Ectodermal cell (in vitro differentiated cells): Measurements from ENCODE around the gene SRPRA.

Source experiments
- H3K27ac ChIP-seq: 2 replicates; pipeline ENCODE4 v1.7.0; 2013; ENCODE audit warnings: mild to moderate bottlenecking, low read depth, low read length; ENCODE audit not compliant: insufficient read depth, poor library complexity, severe bottlenecking
- H3K27me3 ChIP-seq: 2 replicates; pipeline ENCODE4 v1.7.0; 2013; ENCODE audit warnings: mild to moderate bottlenecking, low read length; ENCODE audit not compliant: insufficient read depth, control insufficient read depth, poor library complexity, severe bottlenecking
- H3K36me3 ChIP-seq: one replicate; pipeline ENCODE4 v1.7.0; 2013; ENCODE audit warnings: low read length; ENCODE audit not compliant: control insufficient read depth, insufficient read depth
- H3K4me1 ChIP-seq: one replicate; pipeline ENCODE4 v1.7.0; 2013; ENCODE audit warnings: low read length; ENCODE audit not compliant: control insufficient read depth, insufficient read depth
- H3K4me3 ChIP-seq: 2 replicates; pipeline ENCODE4 v1.7.0; 2013; ENCODE audit warnings: low read depth, low read length, control low read depth; ENCODE audit not compliant: insufficient read depth
- H3K9me3 ChIP-seq: 2 replicates; pipeline ENCODE4 v1.7.0; 2013; ENCODE audit warnings: mild to moderate bottlenecking, low read length, moderate library complexity; ENCODE audit not compliant: control insufficient read depth
- WGBS, 2 experiments: methylation state at CpG; one replicate each; pipeline ENCODE4 v1.1.7; 2013; ENCODE audit warnings: missing lambda C conversion rate in 2 of 2; 5-methylcytosine and 5-hydroxymethylcytosine counted together

SRPRA gene

DNA sequence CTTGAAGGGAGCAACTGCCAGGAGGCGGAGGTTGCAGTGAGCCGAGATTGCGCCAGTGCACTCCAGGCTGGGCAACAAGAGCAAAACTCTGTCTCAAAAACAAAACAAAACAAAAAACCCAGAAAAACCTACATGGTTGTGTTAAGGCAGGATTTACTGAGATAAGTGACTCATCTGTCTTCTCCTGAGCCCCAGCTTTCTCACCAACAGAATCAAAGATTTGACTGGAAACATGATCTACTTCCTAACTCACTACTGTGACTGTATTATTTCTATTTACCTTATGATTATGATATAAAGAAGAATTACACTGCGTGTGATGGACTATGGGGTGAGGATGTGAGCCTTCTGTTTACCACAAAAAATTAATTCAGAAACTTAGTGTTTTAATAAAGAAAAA lies 35.3 kb downstream of the SRPRA start:
- Histone ChIP-seq H3K27me3 (no peaks in the 10 kb centered on the region), H3K27ac (no peak overlapping the region), H3K4me3 (no peak overlapping the region), H3K9me3 (no peaks in the 10 kb centered on the region), H3K4me1 (no peaks in the 10 kb centered on the region), H3K36me3 (peaks cover 5% of the 10 kb centered on the region)
- 96 to 98% methylated on average over 3 to 4 of the region's 4 CpGs for WGBS, 2 experiments

DNA sequence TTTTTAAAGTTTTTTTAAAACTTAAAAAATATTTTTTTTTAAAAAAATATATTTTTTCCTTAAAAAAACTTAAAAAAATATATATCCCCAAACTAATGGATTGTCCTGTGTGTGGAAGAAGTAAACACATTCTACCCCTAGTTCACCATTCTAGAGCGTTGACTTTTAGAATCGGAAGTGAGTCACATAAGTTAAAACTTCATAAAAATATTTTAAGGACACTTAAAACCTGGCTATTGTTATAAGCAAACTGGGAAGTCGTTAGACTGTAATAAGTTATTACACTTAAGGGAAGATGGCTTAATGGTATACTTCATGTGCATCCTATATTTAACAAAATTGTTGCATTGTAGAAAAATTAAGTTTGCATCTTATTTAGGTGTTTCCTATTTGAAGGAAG lies 36.0 kb downstream of the SRPRA start:
- Histone ChIP-seq H3K27ac (no peak overlapping the region), H3K9me3 (no peaks in the 10 kb centered on the region), H3K4me1 (no peaks in the 10 kb centered on the region), H3K27me3 (no peaks in the 10 kb centered on the region), H3K4me3 (no peak overlapping the region), H3K36me3 (peaks cover 5% of the 10 kb centered on the region)
- 100% methylated on average over 3 of the region's 3 CpGs; no CpG with 5 or more reads in 1 of the 2 experiments for WGBS, 2 experiments

DNA sequence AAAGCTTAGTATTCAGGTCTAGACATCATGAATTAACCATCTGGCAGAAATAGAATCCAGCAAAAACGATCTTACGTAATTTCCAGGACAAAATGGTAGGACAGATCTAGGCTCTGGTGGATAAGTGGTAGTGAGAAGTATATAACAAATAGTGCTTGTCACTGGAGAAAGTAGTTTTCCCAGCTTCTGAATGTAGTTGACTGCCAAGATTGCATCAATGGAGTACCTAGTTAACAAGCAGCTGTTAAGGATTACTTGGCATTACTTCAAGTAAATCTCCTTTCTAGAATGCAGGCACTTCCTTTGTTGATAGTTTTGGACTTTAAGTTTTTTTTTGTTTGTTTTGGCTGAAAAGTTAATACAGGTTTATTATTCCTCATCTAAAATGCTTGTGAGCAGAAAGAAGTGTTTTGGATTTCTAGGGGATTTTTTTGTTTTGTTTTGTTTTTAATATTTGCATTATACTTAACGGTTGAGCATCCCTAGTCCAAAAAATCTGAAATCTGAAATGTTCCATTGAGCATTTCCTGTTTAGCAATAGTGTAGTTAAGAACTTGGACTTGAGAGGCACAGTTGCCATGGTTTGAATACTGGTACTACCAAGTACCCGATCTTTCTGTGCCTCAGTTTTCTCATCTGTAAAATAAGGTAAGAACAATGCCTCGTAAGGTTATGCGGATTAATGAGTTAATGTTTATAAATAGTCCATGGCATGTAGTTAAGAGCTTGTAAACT lies 36.8 kb downstream of the SRPRA start:
- Histone ChIP-seq H3K4me1 (no peaks in the 10 kb centered on the region), H3K27me3 (no peaks in the 10 kb centered on the region), H3K27ac (no peak overlapping the region), H3K9me3 (no peaks in the 10 kb centered on the region), H3K36me3 (peaks cover 5% of the 10 kb centered on the region), H3K4me3 (no peak overlapping the region)
- WGBS, 2 experiments, result 97 to 98% methylated on average over 6 of the region's 6 CpGs

DNA sequence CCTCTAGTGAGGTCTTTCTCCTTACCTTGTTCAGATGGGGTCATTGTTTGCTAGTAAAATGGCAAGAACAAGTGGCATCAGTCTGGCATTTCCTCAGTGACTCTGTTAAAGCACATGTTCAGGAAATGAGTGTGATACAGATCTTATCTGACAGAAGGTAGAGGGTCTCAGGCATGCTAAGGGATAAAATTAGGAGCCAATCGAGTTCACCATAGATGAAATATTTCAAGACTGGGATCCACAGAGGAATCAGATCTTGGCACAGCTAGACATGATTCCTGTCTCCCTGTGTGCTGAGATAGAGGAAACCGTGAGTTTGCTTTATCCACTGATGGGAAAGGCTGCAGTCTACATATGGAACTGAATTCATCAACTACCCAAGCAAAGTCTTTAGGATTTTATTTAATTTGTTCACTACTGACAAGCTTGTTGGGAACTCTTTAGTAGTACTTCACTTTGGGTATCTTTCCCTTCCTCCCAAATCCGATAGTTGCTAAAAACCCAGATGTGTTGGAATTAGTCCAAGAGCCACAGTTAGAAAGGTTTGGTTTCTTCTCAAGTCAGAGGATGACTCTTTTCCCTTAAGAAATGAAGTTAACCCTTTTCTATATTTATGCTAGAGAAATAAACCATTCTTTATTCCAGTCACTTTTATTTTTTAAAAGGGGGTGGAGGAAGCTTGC lies 38.7 kb downstream of the SRPRA start:
- WGBS, 2 experiments, result 94 to 96% methylated on average over 3 of the region's 3 CpGs
- no peaks in the 10 kb centered on the region for H3K9me3 ChIP-seq
- no peaks in the 10 kb centered on the region for H3K4me1 ChIP-seq
- no peak overlapping the region for H3K4me3 ChIP-seq
- no peak overlapping the region for H3K27ac ChIP-seq
- no peaks in the 10 kb centered on the region for H3K27me3 ChIP-seq
- H3K36me3 ChIP-seq, result no peaks in the 10 kb centered on the region

- 91 to 97% methylated on average over 10 to 11 of the region's 15 CpGs for WGBS, 2 experiments
- Histone ChIP-seq H3K4me3 (no peak overlapping the region), H3K36me3 (no peaks in the 10 kb centered on the region), H3K27ac (no peak overlapping the region), H3K9me3 (no peaks in the 10 kb centered on the region), H3K4me1 (no peaks in the 10 kb centered on the region), H3K27me3 (no peaks in the 10 kb centered on the region)
Observed at GRCh38 chr11:126226334-126227084, 42.2 kb downstream of the SRPRA start.

- 94 to 100% methylated on average over 1 to 2 of the region's 2 CpGs for WGBS, 2 experiments
- H3K27ac ChIP-seq, result no peak overlapping the region
- H3K9me3 ChIP-seq, result no peaks in the 10 kb centered on the region
- H3K27me3 ChIP-seq, result no peaks in the 10 kb centered on the region
- H3K4me1 ChIP-seq, result no peaks in the 10 kb centered on the region
- H3K4me3 ChIP-seq, result no peak overlapping the region
- no peaks in the 10 kb centered on the region for H3K36me3 ChIP-seq
Observed at GRCh38 chr11:126225295-126225665, 43.4 kb downstream of the SRPRA start.

- Histone ChIP-seq H3K36me3 (no peaks in the 10 kb centered on the region), H3K9me3 (no peaks in the 10 kb centered on the region), H3K4me1 (no peaks in the 10 kb centered on the region), H3K27ac (no peak overlapping the region), H3K4me3 (no peak overlapping the region), H3K27me3 (no peaks in the 10 kb centered on the region)
- WGBS, 2 experiments, result 95 to 97% methylated on average over 6 of the region's 6 CpGs
Observed at GRCh38 chr11:126224647-126225294, 43.9 kb downstream of the SRPRA start.

GRCh38 chr11:126219547-126219946 lies 49.1 kb downstream of the SRPRA start:
- 66 to 72% methylated on average over 4 of the region's 4 CpGs for WGBS, 2 experiments
- Histone ChIP-seq H3K9me3 (no peaks in the 10 kb centered on the region), H3K27ac (no peak overlapping the region), H3K27me3 (no peaks in the 10 kb centered on the region), H3K4me1 (no peaks in the 10 kb centered on the region), H3K36me3 (no peaks in the 10 kb centered on the region), H3K4me3 (no peak overlapping the region)

DNA sequence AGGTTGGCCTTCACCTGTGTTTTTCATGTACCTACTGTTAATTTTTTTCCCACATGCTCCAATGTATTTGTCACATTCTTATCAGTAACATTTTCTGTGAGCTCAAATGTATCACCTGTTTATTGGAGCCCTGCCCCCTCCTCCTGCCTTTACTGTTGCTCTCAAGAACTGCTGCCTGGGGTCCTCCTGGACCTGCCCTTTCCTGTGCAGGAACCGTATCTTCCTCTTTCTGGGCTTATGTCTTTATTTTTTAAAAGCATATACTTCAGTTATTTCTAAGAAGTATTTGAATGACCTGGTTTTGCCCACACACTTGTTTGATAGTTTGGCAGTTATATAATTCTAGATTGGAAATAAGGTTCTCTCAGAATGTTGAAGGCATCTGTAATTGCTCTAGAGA lies 51.2 kb downstream of the SRPRA start:
- Histone ChIP-seq H3K4me3 (no peak overlapping the region), H3K4me1 (peaks cover 2% of the 10 kb centered on the region), H3K9me3 (no peaks in the 10 kb centered on the region), H3K27ac (no peak overlapping the region), H3K36me3 (no peaks in the 10 kb centered on the region), H3K27me3 (no peaks in the 10 kb centered on the region)
- WGBS, 2 experiments, result 80% methylated on average over 1 of the region's 1 CpG; no CpG with 5 or more reads in 1 of the 2 experiments
